NT2/D1 (cell line): Measurements from ENCODE around the gene MEGF10.

Source experiments
- SUZ12 ChIP-seq: IDR thresholded peaks from 2 replicates; pipeline ENCODE4 v1.6.1; 2011; ENCODE audit not compliant: insufficient read length, insufficient read depth; ENCODE audit errors: extremely low read depth
- YY1 ChIP-seq: IDR thresholded peaks from 2 replicates; pipeline ENCODE4 v1.6.1; 2011; ENCODE audit not compliant: insufficient read length, insufficient read depth
- ZNF274 ChIP-seq: IDR thresholded peaks from 2 replicates; pipeline ENCODE4 v1.6.1; 2011; ENCODE audit warnings: mild to moderate bottlenecking, low read depth, low read length

DNA sequence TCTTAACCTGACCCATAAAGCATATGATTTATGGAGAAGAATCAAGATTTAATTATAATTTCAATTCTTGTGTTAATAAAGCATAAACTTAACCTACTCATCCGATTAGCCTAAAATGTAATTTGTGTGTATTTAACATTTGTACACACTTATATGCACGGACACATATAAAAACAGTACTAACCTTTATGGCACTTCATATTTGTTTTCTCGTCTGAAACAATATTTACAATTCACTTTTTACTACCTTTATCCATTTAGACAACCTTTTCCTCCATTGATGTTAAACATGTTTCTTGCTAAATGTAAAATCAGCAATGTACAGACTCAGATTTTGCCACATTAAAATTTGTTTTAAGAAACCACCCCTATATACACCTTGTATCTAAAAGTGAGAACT lies 22.8 kb downstream of the MEGF10 start:
- TF ChIP-seq YY1 = no peak
- no peak for TF ChIP-seq SUZ12
- TF ChIP-seq ZNF274 = no peak
